Choroid plexus epithelial cell (primary cell): ENCODE data around the gene APBB2.

ENCODE experiments used
- DNase-seq: peaks from one replicate; pipeline ENCODE4 v3.0.0-alpha.2; 2010; ENCODE audit warnings: low read depth
- H3K4me3 ChIP-seq: 2 replicates; pipeline ENCODE4 v1.5.1; 2011; ENCODE audit warnings: low read depth, mild to moderate bottlenecking, control low read depth, low read length, moderate library complexity
- CTCF ChIP-seq: conservative IDR thresholded peaks from 2 replicates; pipeline ENCODE4 v1.5.1; 2011; ENCODE audit warnings: low read depth, mild to moderate bottlenecking, control low read depth, inconsistent platforms, low read length, moderate library complexity

The APBB2 gene

GRCh38 chr4:40831146-40831907, 383.0 kb downstream of the APBB2 start:
- no peak for DNase-seq
- H3K4me3 ChIP-seq, result no peak overlapping the region
- no peak for TF ChIP-seq CTCF

GRCh38 chr4:40829586-40829985, 384.8 kb downstream of the APBB2 start:
- no peak for TF ChIP-seq CTCF
- DNase-seq, result no peak
- H3K4me3 ChIP-seq, result no peak overlapping the region

GRCh38 chr4:40828661-40829060, 385.7 kb downstream of the APBB2 start:
- TF ChIP-seq CTCF, result no peak
- no peak for DNase-seq
- no peak overlapping the region for H3K4me3 ChIP-seq

- TF ChIP-seq CTCF, result no peak
- H3K4me3 ChIP-seq, result no peak overlapping the region
- peak; percentile 17 for DNase-seq
Observed at GRCh38 chr4:40827758-40828157, 386.6 kb downstream of the APBB2 start.

GRCh38 chr4:40826821-40827220, 387.5 kb downstream of the APBB2 start:
- no peak overlapping the region for H3K4me3 ChIP-seq
- no peak for DNase-seq
- no peak for TF ChIP-seq CTCF

GRCh38 chr4:40825014-40825838, 389.1 kb downstream of the APBB2 start:
- no peak for DNase-seq
- TF ChIP-seq CTCF, result no peak
- H3K4me3 ChIP-seq, result no peak overlapping the region
